Measurements from ENCODE around the gene HIRA.
"Not testable (repeated sequence)": the region's sequence is repeated elsewhere in the genome, so short reads cannot be mapped to it uniquely, and the experiment has no call there.

HIRA gene

GRCh38 chr22:19443544-19444211, 12.1 kb upstream of the HIRA start:
- no peak for DNase-seq (ENCODE audit: low read depth in 3 of 3, low spot score in 1 of 3)

DNA sequence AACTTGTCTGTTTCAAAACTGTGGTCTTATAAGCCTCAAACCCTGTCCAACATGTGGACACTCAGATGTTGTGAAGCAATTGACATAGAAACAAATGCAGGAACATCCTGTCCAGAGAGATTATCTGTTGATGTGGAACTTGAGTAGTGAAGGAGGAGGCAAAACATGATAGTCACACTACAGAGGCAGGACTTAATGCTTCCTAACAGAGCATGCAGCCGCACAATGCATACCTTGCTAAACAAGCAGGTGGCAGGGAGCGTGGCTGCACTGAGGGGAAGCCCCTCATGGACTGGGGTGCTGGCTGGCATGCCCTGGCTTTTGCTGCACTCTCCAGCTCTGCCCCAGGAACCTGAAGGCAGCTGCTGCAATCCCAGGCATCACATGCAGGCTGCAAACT, 10.6 kb upstream of the HIRA start:
- no peak for DNase-seq (ENCODE audit: low read depth in 3 of 3, low spot score in 1 of 3)

GRCh38 chr22:19440411-19441195, 9.1 kb upstream of the HIRA start:
- no peak for DNase-seq (ENCODE audit: low read depth in 3 of 3, low spot score in 1 of 3)

DNA sequence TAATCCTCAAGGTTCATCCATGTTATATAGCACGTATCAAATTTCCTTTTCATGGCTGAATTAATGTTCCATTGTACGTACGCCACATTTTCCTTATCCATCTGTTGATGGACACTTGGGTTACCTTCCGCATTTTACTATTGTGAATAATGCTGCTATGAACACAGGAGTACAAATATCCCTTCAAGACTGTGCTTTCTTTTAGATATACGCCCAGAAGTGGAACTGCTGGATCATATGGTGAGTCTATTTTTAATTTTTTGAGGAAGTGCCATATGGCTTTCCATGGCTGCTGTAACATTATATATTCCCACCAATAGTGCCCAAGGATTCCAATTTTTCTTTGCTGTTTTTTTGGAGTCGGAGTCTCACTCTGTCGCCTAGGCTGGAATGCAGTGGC, 6.8 kb upstream of the HIRA start:
- no peak for DNase-seq (ENCODE audit: low read depth in 3 of 3, low spot score in 1 of 3)

- DNase-seq (ENCODE audit: low read depth in 3 of 3, low spot score in 1 of 3) = not testable (repeated sequence)
Observed at GRCh38 chr22:19436444-19437161, 5.1 kb upstream of the HIRA start.

DNA sequence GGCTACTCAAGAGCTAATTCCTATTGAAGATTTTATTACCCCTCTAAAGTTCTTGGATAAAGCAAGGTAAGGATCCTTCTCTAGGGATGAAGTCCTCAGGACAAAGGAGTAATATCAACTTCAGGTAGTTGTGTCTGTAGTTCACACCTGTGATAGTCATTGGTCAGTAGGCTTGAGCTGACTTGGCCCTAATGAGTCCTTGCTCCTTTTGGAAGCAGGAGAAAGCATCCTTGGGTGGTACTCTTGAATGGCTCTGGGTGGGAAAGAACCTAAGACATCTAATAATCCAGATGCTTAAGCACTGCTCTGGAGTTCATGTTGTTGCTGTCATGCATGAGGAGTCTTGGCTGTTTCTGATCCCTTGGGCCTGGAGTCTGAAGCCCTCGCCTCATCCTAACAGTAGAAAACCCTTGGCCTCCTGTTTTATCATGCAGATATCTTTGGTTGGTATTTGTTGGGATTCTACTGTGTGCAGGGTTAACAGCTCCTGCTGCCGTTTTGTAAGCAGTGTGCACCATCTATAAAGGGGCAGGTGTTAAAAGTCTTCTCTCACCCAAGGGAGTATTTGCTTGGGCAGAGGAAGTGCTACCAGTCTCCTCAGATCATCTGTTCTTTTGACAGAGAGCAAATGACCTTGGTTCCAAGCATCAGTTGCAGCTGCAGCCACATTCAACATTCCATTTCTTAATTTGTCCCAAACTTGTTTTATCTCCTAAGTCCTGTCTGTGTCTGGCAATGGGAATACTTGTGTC, 3.5 kb upstream of the HIRA start:
- no peak for DNase-seq (ENCODE audit: low read depth in 3 of 3, low spot score in 1 of 3)

DNA sequence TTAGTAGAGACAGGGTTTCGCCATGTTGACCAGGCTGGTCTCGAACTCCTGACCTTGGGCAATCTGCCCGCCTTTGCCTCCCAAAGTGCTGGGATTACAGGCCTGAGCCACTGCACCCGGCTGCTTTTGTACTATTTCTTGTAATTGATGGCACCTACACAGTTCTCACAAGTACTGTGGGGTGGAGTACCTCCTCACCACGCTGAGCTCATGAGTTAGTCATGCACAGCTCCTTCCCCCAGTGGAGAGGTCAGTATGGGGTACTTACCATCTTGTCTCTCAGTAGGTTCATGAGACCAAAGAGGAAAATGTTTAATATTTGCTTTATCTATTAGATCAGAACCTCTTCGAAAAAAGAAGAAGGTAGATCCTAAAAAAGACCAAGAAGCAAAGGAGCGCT, 2.9 kb upstream of the HIRA start:
- DNase-seq (ENCODE audit: low read depth in 3 of 3, low spot score in 1 of 3) = no peak

- peak; percentile 67 to 85 (median 69) for DNase-seq (ENCODE audit: low read depth in 3 of 3, low spot score in 1 of 3)
Observed at GRCh38 chr22:19432133-19432851, 759 bp upstream of the HIRA start, which contains the start of gene MRPL40. Gene MRPL40 (plus strand): TSS chr22:19432545. CDS start chr22:19432555, 10 bp downstream.

GRCh38 chr22:19430890-19431541, 517 bp downstream of the HIRA start:
- DNase-seq (ENCODE audit: low read depth in 3 of 3, low spot score in 1 of 3) = no peak

DNA sequence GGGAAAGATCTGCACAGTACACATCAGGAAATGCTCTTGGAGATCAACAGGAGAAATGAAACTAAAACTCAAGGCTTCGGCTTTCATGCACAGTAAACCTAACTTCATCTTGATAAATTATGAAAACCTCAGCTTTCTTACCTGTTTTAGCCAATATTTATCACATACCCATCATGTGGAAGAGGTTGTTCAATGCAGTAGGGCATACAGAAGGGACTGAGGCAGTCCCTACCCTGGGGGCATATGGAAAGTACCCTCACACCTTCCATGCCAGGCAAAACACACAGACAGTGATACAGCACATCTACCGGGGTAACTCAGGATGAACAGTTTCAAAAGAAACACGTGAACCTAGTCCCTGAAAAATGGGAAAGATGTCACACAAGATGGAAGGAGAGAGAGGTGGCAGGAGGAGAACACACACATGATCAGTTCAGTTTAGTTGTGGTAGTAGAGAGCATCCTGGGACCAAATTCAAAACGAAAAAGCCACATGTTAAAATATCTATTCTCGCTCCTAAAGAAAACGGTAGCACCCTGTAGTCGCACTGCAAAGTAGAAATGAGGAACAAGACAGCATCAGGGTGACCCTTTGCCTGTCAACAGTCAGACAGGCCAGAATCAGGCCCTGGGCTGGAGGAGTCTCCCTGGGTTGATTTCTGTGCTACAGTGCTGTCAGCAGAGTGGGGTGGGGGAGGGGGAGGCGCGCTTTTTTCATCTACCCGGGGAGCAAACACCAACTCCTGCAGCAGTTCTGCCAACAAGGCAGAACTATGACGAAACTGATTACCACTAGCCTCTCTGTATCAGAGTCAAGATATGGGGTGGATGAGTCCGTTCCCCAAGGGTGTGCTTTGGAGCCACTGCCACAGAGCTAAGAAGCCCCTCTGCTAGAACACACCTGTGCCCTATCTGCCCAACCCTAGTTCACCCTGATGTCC, 1.3 kb downstream of the HIRA start:
- no peak for DNase-seq (ENCODE audit: low read depth in 3 of 3, low spot score in 1 of 3)

DNA sequence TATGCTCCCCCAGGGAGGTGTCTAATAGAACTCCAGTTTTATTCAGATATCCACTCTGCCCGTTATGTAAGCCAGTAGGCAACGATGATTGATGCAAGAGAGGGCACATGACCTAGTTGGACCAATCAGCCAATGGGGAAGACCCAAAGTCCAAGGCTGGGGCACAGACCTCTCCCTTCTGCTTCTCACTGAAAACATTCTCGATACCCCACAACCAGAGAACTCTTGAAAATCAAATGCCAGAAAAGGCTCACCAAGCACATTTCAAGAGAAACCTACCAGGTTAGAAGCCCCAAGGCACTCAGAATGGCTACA, 7.4 kb downstream of the HIRA start:
- DNase-seq (ENCODE audit: low read depth in 3 of 3, low spot score in 1 of 3) = no peak

GRCh38 chr22:19422440-19423301, 8.9 kb downstream of the HIRA start:
- no peak for DNase-seq (ENCODE audit: low read depth in 3 of 3, low spot score in 1 of 3)

- no peak for DNase-seq (ENCODE audit: low read depth in 3 of 3, low spot score in 1 of 3)
Observed at GRCh38 chr22:19420321-19420720, 11.2 kb downstream of the HIRA start.

DNA sequence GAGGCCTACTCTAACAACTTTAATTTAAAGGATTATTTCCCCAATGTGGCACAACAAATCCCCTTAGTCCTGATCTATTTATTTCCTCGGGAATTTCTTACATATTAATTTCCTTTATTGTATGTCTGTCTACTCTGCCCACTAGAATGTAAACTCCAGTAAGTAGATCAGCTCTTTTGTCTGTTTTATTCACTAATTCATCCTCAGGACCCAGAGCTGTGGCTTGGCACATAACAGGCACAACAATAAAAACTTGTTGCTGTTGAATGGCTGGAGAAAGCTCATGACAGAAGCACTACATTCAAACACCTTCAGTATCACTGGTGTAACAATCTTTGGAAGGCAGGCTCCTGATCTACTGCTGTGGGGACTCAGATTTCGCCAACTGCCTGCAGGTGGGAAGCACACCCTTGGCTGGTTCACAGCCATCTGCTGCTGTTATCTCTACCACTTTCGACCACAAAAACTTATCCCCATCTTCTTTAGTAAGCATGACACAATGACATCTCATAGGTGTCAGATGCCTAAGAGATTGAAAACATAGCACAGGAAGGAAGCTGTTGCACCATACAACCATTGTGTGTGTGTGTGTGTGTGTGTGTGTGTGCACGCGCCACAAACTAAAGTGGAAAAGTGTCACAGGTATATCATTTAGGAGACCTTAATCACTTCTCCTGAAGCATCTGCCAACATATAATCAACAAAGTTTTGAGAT, 11.9 kb downstream of the HIRA start:
- DNase-seq (ENCODE audit: low read depth in 3 of 3, low spot score in 1 of 3) = no peak

GRCh38 chr22:19419086-19419463, 12.5 kb downstream of the HIRA start:
- DNase-seq (ENCODE audit: low read depth in 3 of 3, low spot score in 1 of 3) = no peak

DNA sequence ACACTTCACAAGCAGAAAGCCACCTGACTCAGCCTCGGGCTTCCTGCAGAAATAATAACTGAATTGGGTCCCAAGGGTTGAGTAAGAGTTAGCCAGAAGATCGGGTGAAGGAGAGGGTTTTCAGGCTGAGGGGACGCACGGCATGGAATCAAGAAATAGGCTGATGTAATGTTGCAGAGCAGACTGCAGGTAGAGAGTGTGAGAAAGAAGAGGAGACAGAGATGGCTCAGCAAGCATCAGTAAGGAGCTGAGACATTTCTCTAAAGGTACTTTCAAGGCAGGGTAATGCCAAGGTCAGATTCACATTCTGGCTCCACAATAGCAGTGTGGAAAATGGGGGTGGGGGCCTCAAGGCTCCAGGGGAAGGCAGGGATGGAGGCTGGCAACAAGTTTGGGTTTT, 18.6 kb downstream of the HIRA start:
- DNase-seq (ENCODE audit: low read depth in 3 of 3, low spot score in 1 of 3) = no peak

- DNase-seq (ENCODE audit: low read depth in 3 of 3, low spot score in 1 of 3) = no peak
Observed at GRCh38 chr22:19412478-19412877, 19.1 kb downstream of the HIRA start.

DNA sequence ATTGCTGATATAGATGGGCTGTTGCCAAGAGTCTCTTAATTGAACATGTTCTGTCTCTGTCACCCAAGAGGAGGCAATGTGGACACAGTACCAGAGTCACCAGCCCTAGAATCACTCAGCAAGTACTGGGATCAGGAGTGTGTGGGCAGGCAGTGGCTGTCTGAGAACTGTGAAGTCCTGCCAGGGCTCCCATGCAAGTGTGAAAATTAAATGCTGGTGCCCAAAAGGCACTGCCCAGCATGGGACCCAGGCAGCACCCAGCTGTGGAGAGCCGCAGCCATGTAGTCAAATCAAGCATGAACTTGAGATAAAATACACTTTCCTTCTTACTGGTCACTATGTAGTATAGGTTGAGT, 19.9 kb downstream of the HIRA start:
- DNase-seq (ENCODE audit: low read depth in 3 of 3, low spot score in 1 of 3) = no peak
